SK-N-SH (cell line): Measurements from ENCODE around the gene PPIC.

Experiments
- GABPA ChIP-seq: IDR thresholded peaks from 2 replicates; pipeline ENCODE4 v1.4.0; 2012; ENCODE audit warnings: low read depth, mild to moderate bottlenecking
- JUND ChIP-seq: IDR thresholded peaks from 2 replicates; pipeline ENCODE4 v1.4.0; 2012
- MEF2A ChIP-seq: IDR thresholded peaks from 2 replicates; pipeline ENCODE4 v1.4.0; 2012; ENCODE audit warnings: low read depth, borderline replicate concordance
- MXI1 ChIP-seq: IDR thresholded peaks from 2 replicates; pipeline ENCODE4 v1.6.1; 2012; ENCODE audit warnings: mild to moderate bottlenecking, low read depth, low read length, improper control_type of control experiment
- TF ChIP-seq, protein P1 (sequence below): fragments of 200-600 bp; sonication (generic); IDR thresholded peaks from 2 replicates; pipeline ENCODE4 v1.6.1; 2017; ENCODE audit warnings: antibody characterized with exemption, mild to moderate bottlenecking, moderate library complexity
- TF ChIP-seq, protein P2 (sequence below): IDR thresholded peaks from 2 replicates; pipeline ENCODE4 v1.6.1; 2012; ENCODE audit warnings: mild to moderate bottlenecking, low read depth, low read length, moderate library complexity
- TF ChIP-seq, protein P3 (sequence below): IDR thresholded peaks from 2 replicates; pipeline ENCODE4 v1.4.0; 2012; ENCODE audit warnings: low read depth

GRCh38 chr5:123047706-123048105, 11.2 kb upstream of the PPIC start:
- TF ChIP-seq JUND = no peak
- TF ChIP-seq, protein P1, sequence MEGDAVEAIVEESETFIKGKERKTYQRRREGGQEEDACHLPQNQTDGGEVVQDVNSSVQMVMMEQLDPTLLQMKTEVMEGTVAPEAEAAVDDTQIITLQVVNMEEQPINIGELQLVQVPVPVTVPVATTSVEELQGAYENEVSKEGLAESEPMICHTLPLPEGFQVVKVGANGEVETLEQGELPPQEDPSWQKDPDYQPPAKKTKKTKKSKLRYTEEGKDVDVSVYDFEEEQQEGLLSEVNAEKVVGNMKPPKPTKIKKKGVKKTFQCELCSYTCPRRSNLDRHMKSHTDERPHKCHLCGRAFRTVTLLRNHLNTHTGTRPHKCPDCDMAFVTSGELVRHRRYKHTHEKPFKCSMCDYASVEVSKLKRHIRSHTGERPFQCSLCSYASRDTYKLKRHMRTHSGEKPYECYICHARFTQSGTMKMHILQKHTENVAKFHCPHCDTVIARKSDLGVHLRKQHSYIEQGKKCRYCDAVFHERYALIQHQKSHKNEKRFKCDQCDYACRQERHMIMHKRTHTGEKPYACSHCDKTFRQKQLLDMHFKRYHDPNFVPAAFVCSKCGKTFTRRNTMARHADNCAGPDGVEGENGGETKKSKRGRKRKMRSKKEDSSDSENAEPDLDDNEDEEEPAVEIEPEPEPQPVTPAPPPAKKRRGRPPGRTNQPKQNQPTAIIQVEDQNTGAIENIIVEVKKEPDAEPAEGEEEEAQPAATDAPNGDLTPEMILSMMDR = no peak
- TF ChIP-seq MEF2A = no peak
- TF ChIP-seq, protein P2, sequence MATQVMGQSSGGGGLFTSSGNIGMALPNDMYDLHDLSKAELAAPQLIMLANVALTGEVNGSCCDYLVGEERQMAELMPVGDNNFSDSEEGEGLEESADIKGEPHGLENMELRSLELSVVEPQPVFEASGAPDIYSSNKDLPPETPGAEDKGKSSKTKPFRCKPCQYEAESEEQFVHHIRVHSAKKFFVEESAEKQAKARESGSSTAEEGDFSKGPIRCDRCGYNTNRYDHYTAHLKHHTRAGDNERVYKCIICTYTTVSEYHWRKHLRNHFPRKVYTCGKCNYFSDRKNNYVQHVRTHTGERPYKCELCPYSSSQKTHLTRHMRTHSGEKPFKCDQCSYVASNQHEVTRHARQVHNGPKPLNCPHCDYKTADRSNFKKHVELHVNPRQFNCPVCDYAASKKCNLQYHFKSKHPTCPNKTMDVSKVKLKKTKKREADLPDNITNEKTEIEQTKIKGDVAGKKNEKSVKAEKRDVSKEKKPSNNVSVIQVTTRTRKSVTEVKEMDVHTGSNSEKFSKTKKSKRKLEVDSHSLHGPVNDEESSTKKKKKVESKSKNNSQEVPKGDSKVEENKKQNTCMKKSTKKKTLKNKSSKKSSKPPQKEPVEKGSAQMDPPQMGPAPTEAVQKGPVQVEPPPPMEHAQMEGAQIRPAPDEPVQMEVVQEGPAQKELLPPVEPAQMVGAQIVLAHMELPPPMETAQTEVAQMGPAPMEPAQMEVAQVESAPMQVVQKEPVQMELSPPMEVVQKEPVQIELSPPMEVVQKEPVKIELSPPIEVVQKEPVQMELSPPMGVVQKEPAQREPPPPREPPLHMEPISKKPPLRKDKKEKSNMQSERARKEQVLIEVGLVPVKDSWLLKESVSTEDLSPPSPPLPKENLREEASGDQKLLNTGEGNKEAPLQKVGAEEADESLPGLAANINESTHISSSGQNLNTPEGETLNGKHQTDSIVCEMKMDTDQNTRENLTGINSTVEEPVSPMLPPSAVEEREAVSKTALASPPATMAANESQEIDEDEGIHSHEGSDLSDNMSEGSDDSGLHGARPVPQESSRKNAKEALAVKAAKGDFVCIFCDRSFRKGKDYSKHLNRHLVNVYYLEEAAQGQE = no peak
- no peak for TF ChIP-seq GABPA
- TF ChIP-seq MXI1 = no peak
- TF ChIP-seq, protein P3, sequence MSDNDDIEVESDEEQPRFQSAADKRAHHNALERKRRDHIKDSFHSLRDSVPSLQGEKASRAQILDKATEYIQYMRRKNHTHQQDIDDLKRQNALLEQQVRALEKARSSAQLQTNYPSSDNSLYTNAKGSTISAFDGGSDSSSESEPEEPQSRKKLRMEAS = no peak
